Inflammatory macrophage treated with lipopolysaccharide for 4 hours (primary cell): ENCODE results near the gene SLITRK3.

Experiments used
- DNase-seq: peaks from one replicate; pipeline ENCODE4 v3.0.0-alpha.2; 2020

The SLITRK3 gene

GRCh38 chr3:165195640-165196576, at the start of gene SLITRK3:
Gene SLITRK3 (minus strand): TSS chr3:165196384. CDS start chr3:165190830, 5,554 bp downstream.
- no peak for DNase-seq

GRCh38 chr3:165243597-165243996, 47.4 kb upstream of the SLITRK3 start:
- no peak for DNase-seq

- no peak for DNase-seq
Observed at GRCh38 chr3:165233501-165234195, 37.5 kb upstream of the SLITRK3 start.

GRCh38 chr3:165225604-165226003, 29.4 kb upstream of the SLITRK3 start:
- no peak for DNase-seq

DNA sequence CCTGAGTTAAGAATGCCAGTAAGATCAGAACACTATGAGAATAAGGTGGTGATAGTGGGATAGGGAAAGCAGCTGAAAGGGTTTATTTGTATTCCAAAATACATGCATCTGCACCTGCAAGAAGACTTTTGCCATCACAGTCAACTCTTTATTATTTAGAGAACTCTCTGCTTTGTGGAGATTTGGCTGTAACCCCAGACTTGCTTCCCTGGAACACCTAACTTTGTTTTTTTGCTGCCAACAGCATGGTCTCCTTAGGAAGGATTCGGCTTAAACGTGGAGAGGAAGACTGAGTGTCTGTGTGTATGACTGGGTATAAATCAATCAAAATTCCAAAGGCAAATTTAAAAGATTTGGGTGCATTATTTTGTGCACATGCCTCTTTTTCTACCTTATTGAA, 21.6 kb upstream of the SLITRK3 start:
- no peak for DNase-seq

DNA sequence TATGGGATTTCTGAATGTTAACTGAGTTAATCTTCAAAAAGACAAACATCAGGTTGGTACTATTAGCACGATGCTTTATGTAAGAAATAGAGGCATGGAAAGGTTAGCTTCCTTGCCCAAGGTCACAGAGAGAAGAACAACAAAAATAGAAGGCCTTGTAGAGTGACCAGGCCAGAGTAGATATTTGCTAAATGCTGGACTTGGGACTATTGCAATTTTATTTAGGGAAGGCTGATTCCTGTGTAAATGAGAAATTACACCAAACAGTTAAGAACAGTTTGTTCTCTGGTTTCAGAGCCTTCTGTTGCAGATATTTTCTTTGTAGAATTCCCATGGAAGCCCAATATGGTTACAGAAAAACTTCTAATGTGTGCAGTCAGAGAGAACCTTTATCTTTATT, 16.4 kb upstream of the SLITRK3 start:
- no peak for DNase-seq

GRCh38 chr3:165211721-165212120, 15.5 kb upstream of the SLITRK3 start:
- no peak for DNase-seq

GRCh38 chr3:165210727-165211126, 14.5 kb upstream of the SLITRK3 start:
- no peak for DNase-seq

GRCh38 chr3:165210132-165210531, 13.9 kb upstream of the SLITRK3 start:
- no peak for DNase-seq

DNA sequence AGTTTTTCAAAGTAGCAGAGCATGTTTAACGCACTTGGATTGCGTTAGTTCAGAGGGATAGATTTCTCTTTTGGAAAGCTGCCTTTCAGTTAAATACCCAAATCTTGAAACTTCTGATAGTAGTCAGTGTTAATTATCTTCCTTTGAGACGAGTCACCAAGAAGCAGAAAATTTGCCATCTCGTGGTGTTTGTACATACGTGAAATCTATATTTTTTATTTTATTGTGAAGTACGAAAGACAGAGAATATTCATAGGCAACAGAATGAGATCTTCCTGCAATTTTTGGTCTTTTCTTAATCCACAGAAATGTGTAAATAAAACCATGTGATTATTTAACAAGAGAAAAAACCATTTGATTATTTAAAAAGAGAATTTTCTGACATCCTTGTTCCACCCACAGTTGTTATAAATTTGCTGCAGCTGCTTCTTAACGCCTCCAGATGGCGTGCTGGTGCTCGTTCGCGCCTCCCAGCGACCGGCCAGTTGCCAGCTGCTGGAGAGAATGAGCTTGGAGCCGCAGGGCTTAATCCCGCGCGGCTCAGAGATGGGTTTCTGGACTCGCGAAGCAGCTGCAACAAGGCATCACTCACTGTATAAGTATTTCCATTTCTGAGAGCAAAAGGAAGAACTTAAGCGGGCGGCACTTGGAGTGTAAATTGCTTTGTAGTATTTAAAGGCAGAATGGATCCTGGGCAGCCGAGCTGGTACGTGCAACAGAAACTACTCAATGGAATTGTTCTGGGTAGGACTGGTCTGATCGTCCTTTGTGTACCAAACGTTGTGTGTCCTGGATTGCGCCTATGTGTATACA, 10.5 kb upstream of the SLITRK3 start:
- DNase-seq = peak; percentile 63

DNA sequence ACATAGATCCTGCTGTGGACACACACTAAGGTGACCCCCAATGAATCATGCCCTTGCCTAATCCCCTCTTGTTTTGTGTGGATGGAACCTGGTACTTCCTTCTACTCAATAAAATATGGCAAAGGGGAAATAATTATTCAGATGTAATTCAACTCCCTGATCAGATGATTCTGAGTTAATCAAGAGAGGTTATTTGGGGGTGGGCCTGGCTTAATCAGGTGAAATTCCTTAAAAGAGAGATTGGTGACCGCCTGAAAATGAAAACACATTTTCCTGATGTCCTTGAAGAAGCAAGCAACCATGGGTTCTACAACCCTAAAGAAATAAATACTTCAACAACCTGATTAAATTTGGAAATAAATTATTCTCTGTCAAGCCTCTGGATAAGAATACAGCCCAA, 8.3 kb upstream of the SLITRK3 start:
- no peak for DNase-seq

GRCh38 chr3:165202995-165203394, 6.8 kb upstream of the SLITRK3 start:
- DNase-seq = no peak

DNA sequence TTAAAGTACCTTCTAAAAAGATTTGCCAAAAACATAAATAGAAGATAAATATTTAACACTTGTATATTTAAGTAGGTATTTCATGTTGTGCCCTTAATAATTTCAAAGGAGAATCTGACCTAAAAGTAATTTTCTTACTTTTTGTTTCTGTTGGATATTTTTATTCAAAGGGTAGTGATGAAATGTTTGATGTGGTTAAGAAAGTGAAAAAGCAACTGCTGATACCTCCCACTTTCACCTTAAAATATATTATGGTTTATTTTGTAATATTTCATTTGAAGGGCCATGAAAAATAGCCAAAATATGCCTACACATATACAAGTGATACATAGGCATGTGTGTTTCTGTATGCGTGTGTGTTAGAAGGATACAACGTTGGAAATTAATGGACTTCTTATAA, 5.8 kb upstream of the SLITRK3 start:
- no peak for DNase-seq

GRCh38 chr3:165197481-165197800, 1.3 kb upstream of the SLITRK3 start:
- DNase-seq = no peak

- no peak for DNase-seq
Observed at GRCh38 chr3:165196577-165197480, 645 bp upstream of the SLITRK3 start.

DNA sequence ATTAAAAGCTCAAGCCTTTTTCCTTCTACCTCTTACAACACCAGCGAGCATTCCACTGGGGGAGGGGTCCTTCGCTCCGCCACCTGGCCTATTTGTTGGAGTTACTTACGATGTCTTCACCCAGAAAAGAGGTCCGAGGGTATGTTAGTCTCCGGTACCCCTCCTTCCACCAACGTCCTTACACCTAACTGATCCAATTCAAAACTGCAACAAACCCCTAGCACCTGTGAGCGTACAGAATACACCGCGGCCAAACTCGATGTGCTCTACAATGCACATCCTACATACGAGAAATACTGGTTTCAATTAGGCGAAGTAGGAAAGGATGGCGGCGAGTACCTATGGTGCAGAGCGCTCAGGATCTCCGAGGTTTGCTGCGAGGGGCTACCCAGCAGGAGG, 944 bp downstream of the SLITRK3 start:
- no peak for DNase-seq

DNA sequence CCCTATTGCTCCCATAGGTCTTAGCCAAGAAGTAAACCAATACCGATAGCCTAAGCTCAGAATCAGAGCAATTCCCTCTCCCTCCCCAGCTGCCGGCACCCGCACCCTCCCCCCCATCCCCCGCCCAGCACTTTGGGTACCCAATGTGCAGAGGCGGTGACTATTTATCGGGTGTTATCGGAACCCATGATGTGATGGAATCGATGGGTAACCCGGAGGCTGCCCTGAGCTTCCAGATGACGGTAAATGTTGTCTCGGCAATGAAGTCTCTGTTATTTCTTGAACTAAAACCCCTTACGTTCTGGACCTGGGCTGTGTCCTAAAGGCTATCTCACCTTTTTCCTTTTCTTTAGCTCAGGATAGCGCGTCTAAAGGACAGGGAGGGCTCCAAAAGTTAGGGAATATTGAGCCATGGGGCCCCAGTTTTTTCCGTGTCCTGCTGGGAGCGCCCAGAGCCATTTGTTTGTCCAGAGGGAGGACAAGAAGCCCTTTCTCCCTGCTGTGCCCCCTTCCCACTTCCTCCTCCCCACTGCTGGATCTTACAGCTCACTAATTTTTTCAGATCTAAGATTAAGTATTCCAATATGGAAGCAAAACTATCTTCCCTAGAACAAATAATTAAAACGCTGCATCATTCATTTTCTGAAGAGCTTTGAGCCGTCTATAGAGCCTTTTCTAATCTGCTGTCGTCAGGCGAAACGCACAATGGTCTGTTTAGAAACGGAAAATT, 1.5 kb downstream of the SLITRK3 start:
- no peak for DNase-seq

GRCh38 chr3:165193366-165194254, 2.6 kb downstream of the SLITRK3 start:
- DNase-seq = no peak

DNA sequence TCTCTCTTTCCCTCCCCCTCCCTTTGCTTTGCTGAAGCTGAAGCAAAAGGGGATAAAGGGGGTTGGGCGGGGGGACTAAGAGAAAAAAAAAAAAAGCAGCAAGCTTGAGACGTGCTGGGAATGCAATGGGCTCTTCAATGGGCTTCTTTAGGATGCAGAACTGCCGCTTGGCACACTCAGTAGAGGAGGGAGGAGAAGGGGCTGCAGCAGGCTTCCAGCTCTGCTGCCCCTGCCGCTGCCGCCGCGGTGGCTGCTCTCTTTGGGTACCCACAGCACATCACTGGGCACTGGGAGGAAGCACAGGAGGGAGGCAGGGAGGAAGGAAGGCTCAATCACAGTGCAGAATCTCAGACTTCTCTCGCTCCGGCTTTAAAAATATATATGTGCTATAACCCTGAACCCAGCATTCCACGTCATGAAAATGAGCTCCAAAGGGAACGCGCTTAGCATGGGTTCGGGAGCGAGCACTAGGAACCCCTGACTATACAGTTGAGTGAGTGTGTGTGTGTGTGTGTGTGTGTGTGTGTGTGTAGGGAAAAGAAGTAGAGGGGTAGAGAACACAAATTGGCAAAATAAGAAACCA, 3.5 kb downstream of the SLITRK3 start:
- no peak for DNase-seq

- DNase-seq = no peak
Observed at GRCh38 chr3:165191491-165191890, 4.7 kb downstream of the SLITRK3 start.
